ENCODE measurements around the gene WDR38. TPM values are rescaled to one million over a fixed set of nuclear protein-coding genes. Genes with fewer than 3 reads are reported as not detected.

The WDR38 gene
- total RNA-seq (2014; rRNA removed; shearing (Covaris generic)), result not detected in 2 replicates

GRCh38 chr9:124852829-124853531 is at the start of gene WDR38:
TSS of gene WDR38 (plus strand) at chr9:124853460. CDS start at chr9:124853532, 72 bp downstream.
- H3K4me3 ChIP-seq (ENCODE audit: insufficient read depth, low read depth, low read length), result peak within 1 kb of the TSS; percentile 53
- H3K36me3 ChIP-seq (replicated peaks; ENCODE audit: control insufficient read depth, insufficient read depth, low read length), result peaks cover 7% of the 10 kb centered on the region
- DNase-seq, result peak; percentile 97
- peaks cover 1% of the 10 kb centered on the region; the same call in 1 of the 2 replicates for H3K27me3 ChIP-seq (ENCODE audit: control insufficient read depth, insufficient read depth, low read length)

- DNase-seq, result peak; percentile 33
- H3K27me3 ChIP-seq (ENCODE audit: control insufficient read depth, insufficient read depth, low read length), result no peaks in the 10 kb centered on the region
- no peaks in the 10 kb centered on the region for H3K36me3 ChIP-seq (replicated peaks; ENCODE audit: control insufficient read depth, insufficient read depth, low read length)
- H3K4me3 ChIP-seq (ENCODE audit: insufficient read depth, low read depth, low read length), result no peak overlapping the region
Measured at GRCh38 chr9:124803911-124804310, 49.3 kb upstream of the WDR38 start.

- H3K36me3 ChIP-seq (replicated peaks; ENCODE audit: control insufficient read depth, insufficient read depth, low read length), result no peaks in the 10 kb centered on the region
- no peak overlapping the region for H3K4me3 ChIP-seq (ENCODE audit: insufficient read depth, low read depth, low read length)
- peak; percentile 6 for DNase-seq
- H3K27me3 ChIP-seq (ENCODE audit: control insufficient read depth, insufficient read depth, low read length), result no peaks in the 10 kb centered on the region
Measured at GRCh38 chr9:124805186-124805585, 48.1 kb upstream of the WDR38 start.

GRCh38 chr9:124808246-124808956 is 44.9 kb upstream of the WDR38 start:
- DNase-seq, result peak; percentile 30

GRCh38 chr9:124809211-124809610 is 44.0 kb upstream of the WDR38 start:
- Histone ChIP-seq H3K4me3 (ENCODE audit: insufficient read depth, low read depth, low read length) (no peak overlapping the region), H3K36me3 (replicated peaks; ENCODE audit: control insufficient read depth, insufficient read depth, low read length) (no peaks in the 10 kb centered on the region), H3K27me3 (ENCODE audit: control insufficient read depth, insufficient read depth, low read length) (no peaks in the 10 kb centered on the region)
- peak; percentile 21 for DNase-seq

More at GRCh38 chr9:124808246-124808956, 44.9 kb upstream of the WDR38 start:
- Histone ChIP-seq H3K4me3 (ENCODE audit: insufficient read depth, low read depth, low read length) (no peak overlapping the region), H3K27me3 (ENCODE audit: control insufficient read depth, insufficient read depth, low read length) (no peaks in the 10 kb centered on the region), H3K36me3 (replicated peaks; ENCODE audit: control insufficient read depth, insufficient read depth, low read length) (no peaks in the 10 kb centered on the region)

GRCh38 chr9:124809741-124810500 is 43.3 kb upstream of the WDR38 start:
- no peak overlapping the region for H3K4me3 ChIP-seq (ENCODE audit: insufficient read depth, low read depth, low read length)
- DNase-seq, result peak; percentile 35
- no peaks in the 10 kb centered on the region for H3K36me3 ChIP-seq (replicated peaks; ENCODE audit: control insufficient read depth, insufficient read depth, low read length)

GRCh38 chr9:124810663-124811355 is 42.5 kb upstream of the WDR38 start:
- peak; percentile 96 for DNase-seq

More at GRCh38 chr9:124809741-124810500, 43.3 kb upstream of the WDR38 start:
- no peaks in the 10 kb centered on the region for H3K27me3 ChIP-seq (ENCODE audit: control insufficient read depth, insufficient read depth, low read length)

GRCh38 chr9:124812441-124812876 is 40.8 kb upstream of the WDR38 start:
- no peaks in the 10 kb centered on the region for H3K27me3 ChIP-seq (ENCODE audit: control insufficient read depth, insufficient read depth, low read length)
- H3K4me3 ChIP-seq (ENCODE audit: insufficient read depth, low read depth, low read length), result no peak overlapping the region
- H3K36me3 ChIP-seq (replicated peaks; ENCODE audit: control insufficient read depth, insufficient read depth, low read length), result no peaks in the 10 kb centered on the region
- DNase-seq, result peak; percentile 64

More at GRCh38 chr9:124810663-124811355, 42.5 kb upstream of the WDR38 start:
- H3K4me3 ChIP-seq (ENCODE audit: insufficient read depth, low read depth, low read length), result no peak overlapping the region
- H3K27me3 ChIP-seq (ENCODE audit: control insufficient read depth, insufficient read depth, low read length), result no peaks in the 10 kb centered on the region
- no peaks in the 10 kb centered on the region for H3K36me3 ChIP-seq (replicated peaks; ENCODE audit: control insufficient read depth, insufficient read depth, low read length)

- H3K36me3 ChIP-seq (replicated peaks; ENCODE audit: control insufficient read depth, insufficient read depth, low read length), result no peaks in the 10 kb centered on the region
- DNase-seq, result no peak
- H3K4me3 ChIP-seq (ENCODE audit: insufficient read depth, low read depth, low read length), result no peak overlapping the region
- no peaks in the 10 kb centered on the region for H3K27me3 ChIP-seq (ENCODE audit: control insufficient read depth, insufficient read depth, low read length)
Measured at GRCh38 chr9:124813041-124813440, 40.2 kb upstream of the WDR38 start.

- no peaks in the 10 kb centered on the region for H3K27me3 ChIP-seq (ENCODE audit: control insufficient read depth, insufficient read depth, low read length)
- no peaks in the 10 kb centered on the region for H3K36me3 ChIP-seq (replicated peaks; ENCODE audit: control insufficient read depth, insufficient read depth, low read length)
- no peak overlapping the region for H3K4me3 ChIP-seq (ENCODE audit: insufficient read depth, low read depth, low read length)
- DNase-seq, result no peak
Measured at GRCh38 chr9:124813501-124814163, 39.6 kb upstream of the WDR38 start.

- Histone ChIP-seq H3K36me3 (replicated peaks; ENCODE audit: control insufficient read depth, insufficient read depth, low read length) (no peaks in the 10 kb centered on the region), H3K4me3 (ENCODE audit: insufficient read depth, low read depth, low read length) (no peak overlapping the region), H3K27me3 (ENCODE audit: control insufficient read depth, insufficient read depth, low read length) (no peaks in the 10 kb centered on the region)
- peak; percentile 28 for DNase-seq
Measured at GRCh38 chr9:124814164-124814535, 39.1 kb upstream of the WDR38 start.

GRCh38 chr9:124815601-124816000 is 37.7 kb upstream of the WDR38 start:
- no peak for DNase-seq
- H3K4me3 ChIP-seq (ENCODE audit: insufficient read depth, low read depth, low read length), result no peak overlapping the region
- no peaks in the 10 kb centered on the region for H3K27me3 ChIP-seq (ENCODE audit: control insufficient read depth, insufficient read depth, low read length)
- H3K36me3 ChIP-seq (replicated peaks; ENCODE audit: control insufficient read depth, insufficient read depth, low read length), result no peaks in the 10 kb centered on the region

GRCh38 chr9:124818431-124819281 is 34.6 kb upstream of the WDR38 start:
- Histone ChIP-seq H3K4me3 (ENCODE audit: insufficient read depth, low read depth, low read length) (no peak overlapping the region), H3K36me3 (replicated peaks; ENCODE audit: control insufficient read depth, insufficient read depth, low read length) (no peaks in the 10 kb centered on the region), H3K27me3 (ENCODE audit: control insufficient read depth, insufficient read depth, low read length) (no peaks in the 10 kb centered on the region)
- peak; percentile 73 for DNase-seq
